A549 (cell line): ENCODE data around the gene INTS13. TPM values are rescaled to one million over a fixed set of nuclear protein-coding genes. Genes with fewer than 3 reads are reported as not detected.

Experiments
- ATAC-seq, 2 experiments: fragments of 200-7000 bp in 1 of 2; fragments of >200 bp in 1 of 2; cut with Nextera tagmentation in 1 of 2; cut with Tn5 transposase in 1 of 2; 3 replicates each; pipeline versions ENCODE4 v1.8.0 to v1.9.1; 2018 to 2020; ENCODE audit warnings: mild to moderate bottlenecking in 1 of 2, moderate library complexity in 1 of 2
- CTCF ChIA-PET: fragments of 300-600 bp; sonication (Branson Sonifier 250); formaldehyde crosslinking; extraction: SDS; loops from one replicate; lab custom pipeline; 2021; ENCODE audit warnings: antibody characterized with exemption, inconsistent platforms; lab: Yijun Ruan, JAX
- POLR2A ChIA-PET: fragments of 350-600 bp; formaldehyde crosslinking; extraction: SDS; loops from one replicate; lab custom pipeline; 2021; ENCODE audit warnings: antibody characterized with exemption, inconsistent platforms; lab: Yijun Ruan, JAX
- DNase-seq, 2 experiments: peaks; one replicate each; pipeline versions ENCODE4 v3.0.0 to v3.0.0-alpha.2; 2011 to 2016; ENCODE audit warnings: low read depth in 1 of 2, low spot score in 1 of 2
- FAIRE-seq: peaks from 2 replicates; lab custom pipeline; 2011; peaks lifted over from hg19 to GRCh38; lab: Jason Lieb, UNC
- H3K27ac ChIP-seq, 2 experiments: fragments of >200 bp; sonication (Bioruptor Twin); formaldehyde crosslinking; 3 replicates each; pipeline ENCODE4 v1.5.1; 2016 to 2017
- H3K4me1 ChIP-seq: fragments of >200 bp; sonication (Bioruptor Twin); formaldehyde crosslinking; 3 replicates; pipeline ENCODE4 v1.6.1; 2016
- H3K4me2 ChIP-seq: fragments of >200 bp; sonication (Bioruptor Twin); formaldehyde crosslinking; 3 replicates; pipeline ENCODE4 v1.6.1; 2016
- H3K4me3 ChIP-seq: fragments of >200 bp; sonication (Bioruptor Twin); formaldehyde crosslinking; 3 replicates; pipeline ENCODE4 v1.5.1; 2016
- H3K9me3 ChIP-seq: fragments of >200 bp; sonication (Bioruptor Twin); formaldehyde crosslinking; 3 replicates; pipeline ENCODE4 v1.6.1; 2016
- BCL3 ChIP-seq: fragments of >200 bp; sonication (Bioruptor Twin); formaldehyde crosslinking; IDR thresholded peaks from 3 replicates; pipeline ENCODE4 v1.6.1; 2016
- CBX2 ChIP-seq: fragments of 200-600 bp; sonication (generic); IDR thresholded peaks from 2 replicates; pipeline ENCODE4 v1.6.1; 2016; ENCODE audit warnings: low read depth, mild to moderate bottlenecking, borderline replicate concordance
- CBX8 ChIP-seq: fragments of 200-600 bp; sonication (generic); IDR thresholded peaks from 2 replicates; pipeline ENCODE4 v1.6.1; 2016
- CEBPB ChIP-seq, 2 experiments: fragments of >200 bp in 1 of 2; sonication (Bioruptor Twin) in 1 of 2; formaldehyde crosslinking in 1 of 2; IDR thresholded peaks; 2 replicates each; pipeline ENCODE4 v1.6.1; 2012 to 2016
- CTCF ChIP-seq: fragments of >200 bp; sonication (Bioruptor Twin); formaldehyde crosslinking; IDR thresholded peaks from 3 replicates; pipeline ENCODE4 v1.5.1; 2016
- EHF ChIP-seq: fragments of 250-450 bp; sonication (Bioruptor Pico); IDR thresholded peaks from 2 replicates; pipeline ENCODE4 v1.5.0; 2020; ENCODE audit warnings: mild to moderate bottlenecking
- ELK1 ChIP-seq: fragments of 150-350 bp; IDR thresholded peaks from 2 replicates; pipeline ENCODE4 v1.6.1; 2014; ENCODE audit warnings: low read depth, mild to moderate bottlenecking, low read length
- EP300 ChIP-seq, 2 experiments: fragments of >200 bp; sonication (Bioruptor Twin); formaldehyde crosslinking; IDR thresholded peaks; 2 replicates in 1 of 2; 3 replicates in 1 of 2; pipeline ENCODE4 v1.6.1; 2016 to 2017
- ESRRA ChIP-seq: fragments of 150-350 bp; IDR thresholded peaks from 2 replicates; pipeline ENCODE4 v1.6.1; 2014; ENCODE audit warnings: mild to moderate bottlenecking, low read length, borderline replicate concordance
- FOSB ChIP-seq: fragments of 250-450 bp; sonication (Bioruptor Pico); IDR thresholded peaks from 2 replicates; pipeline ENCODE4 v1.5.0; 2020; ENCODE audit warnings: mild to moderate bottlenecking, moderate library complexity
- FOXS1 ChIP-seq: fragments of 250-450 bp; sonication (Bioruptor Pico); IDR thresholded peaks from 2 replicates; pipeline ENCODE4 v1.5.0; 2020; ENCODE audit warnings: mild to moderate bottlenecking, moderate library complexity
- HMGXB4 ChIP-seq: fragments of 250-450 bp; sonication (Bioruptor Pico); IDR thresholded peaks from 2 replicates; pipeline ENCODE4 v1.5.0; 2021; ENCODE audit warnings: mild to moderate bottlenecking, moderate library complexity, borderline replicate concordance
- HOXB13 ChIP-seq: fragments of 250-450 bp; sonication (Bioruptor Pico); IDR thresholded peaks from 2 replicates; pipeline ENCODE4 v1.5.0; 2020; ENCODE audit warnings: low read depth, mild to moderate bottlenecking, moderate library complexity
- HOXB5 ChIP-seq: fragments of 250-450 bp; sonication (Bioruptor Pico); IDR thresholded peaks from 2 replicates; pipeline ENCODE4 v1.5.0; 2020; ENCODE audit warnings: mild to moderate bottlenecking, moderate library complexity
- JUN ChIP-seq, 2 experiments: fragments of >200 bp; sonication (Bioruptor Twin); formaldehyde crosslinking; IDR thresholded peaks; 2 replicates in 1 of 2; 3 replicates in 1 of 2; pipeline ENCODE4 v1.6.1; 2016 to 2017
- KDM5A ChIP-seq: fragments of 200-600 bp; sonication (generic); IDR thresholded peaks from 2 replicates; pipeline ENCODE4 v1.6.1; 2016; ENCODE audit warnings: antibody characterized with exemption, mild to moderate bottlenecking
- MAX ChIP-seq: IDR thresholded peaks from 2 replicates; pipeline ENCODE4 v1.6.1; 2012
- MAZ ChIP-seq: fragments of 150-350 bp; IDR thresholded peaks from 2 replicates; pipeline ENCODE4 v1.6.1; 2014; ENCODE audit warnings: antibody characterized with exemption, low read depth, low read length, borderline replicate concordance
- MYC ChIP-seq: IDR thresholded peaks from 2 replicates; pipeline ENCODE4 v1.6.1; 2012; ENCODE audit warnings: mild to moderate bottlenecking, inconsistent platforms, low read length, improper control_type of control experiment, borderline replicate concordance
- NR3C1 ChIP-seq: fragments of >200 bp; sonication (Bioruptor Twin); formaldehyde crosslinking; IDR thresholded peaks from 3 replicates; pipeline ENCODE4 v1.6.1; 2017
- PBX3 ChIP-seq: IDR thresholded peaks from 2 replicates; pipeline ENCODE4 v1.6.1; 2012
- PHF8 ChIP-seq: fragments of 200-600 bp; sonication (generic); IDR thresholded peaks from 2 replicates; pipeline ENCODE4 v1.6.1; 2016; ENCODE audit warnings: low read depth, mild to moderate bottlenecking, antibody characterized with exemption, moderate library complexity, borderline replicate concordance
- RARB ChIP-seq: fragments of 250-450 bp; sonication (Bioruptor Pico); IDR thresholded peaks from 2 replicates; pipeline ENCODE4 v1.8.0; 2021; ENCODE audit warnings: mild to moderate bottlenecking, moderate library complexity
- ZC3H11A ChIP-seq: fragments of 450-650 bp; IDR thresholded peaks from 2 replicates; pipeline ENCODE4 v1.6.1; 2014; ENCODE audit warnings: antibody characterized with exemption, mild to moderate bottlenecking
- WGBS: methylation state at CpG from one replicate; pipeline ENCODE4 v1.1.6; 2017; ENCODE audit errors: missing lambda C conversion rate; 5-methylcytosine and 5-hydroxymethylcytosine counted together
- polyA plus RNA-seq, 4 experiments: library from polyadenylated mRNA; depleted of rRNA in 3 of 4; stranded (reverse); fragments of >200 nt; fragmentation: RNase III in 1 of 4; extraction: RNeasy Plus Mini Kit Qiagen cat#74134 plus additional on column Dnase treatment in 1 of 4; gene quantifications; 2 replicates in 3 of 4; 3 replicates in 1 of 4; pipeline ENCODE4 v1.2.3, GENCODE V29; 2011 to 2017

INTS13 gene
- polyA plus RNA-seq, 2 of the 4 experiments (the other 2 are of a cell fraction): 34.9 to 71.7 TPM

- Histone ChIP-seq H3K4me1 (peaks cover 12% of the 10 kb centered on the region; the same call in 2 of the 3 replicates), H3K4me3 (no peak overlapping the region), H3K4me2 (no peak overlapping the region), H3K9me3 (no peaks in the 10 kb centered on the region), H3K27ac (no peak overlapping the region)
- FAIRE-seq (no peak), DNase-seq (no peak), ATAC-seq (no peak)
- CTCF ChIA-PET: interaction anchor here (1.0 to 6.1 kb wide), 3 partner anchors 12 to 36 kb away, joined by 3 to 46 read pairs (median 5); partner anchors contain the start of gene ITPR2
- POLR2A ChIA-PET: no interaction called here
- TF ChIP-seq ZC3H11A (no peak), MAX (no peak), HOXB13 (CRISPR knock-in tag) (no peak), EP300 (IDR thresholded peaks at IDR 0.05) (no peak), CTCF (no peak), CEBPB (IDR thresholded peaks at IDR 0.05) (no peak), CBX8 (no peak), NR3C1 (no peak), KDM5A (no peak), FOSB (CRISPR knock-in tag) (no peak), FOXS1 (CRISPR knock-in tag) (no peak), HMGXB4 (CRISPR knock-in tag) (no peak), PBX3 (no peak), CBX2 (no peak)
- WGBS: 84% methylated on average over 6 of the region's 6 CpGs
These were observed 68.7 kb downstream of the INTS13 start for GRCh38 chr12:26869104-26869494.

GRCh38 chr12:26868447-26869103 is 69.2 kb downstream of the INTS13 start:
- FAIRE-seq: no peak
- 90% methylated on average over 3 of the region's 3 CpGs for WGBS
- POLR2A ChIA-PET: no interaction called here
- no peak for TF ChIP-seq MYC
- no peak for TF ChIP-seq CTCF
- TF ChIP-seq HOXB5 (CRISPR knock-in tag): no peak
- TF ChIP-seq BCL3: no peak
- TF ChIP-seq PHF8: no peak
- TF ChIP-seq MAZ: no peak
- TF ChIP-seq RARB (CRISPR knock-in tag): no peak
- TF ChIP-seq JUN (IDR thresholded peaks at IDR 0.05): no peak
- no peak for TF ChIP-seq EHF (CRISPR knock-in tag)
- no peak for TF ChIP-seq ESRRA
- TF ChIP-seq FOSB (CRISPR knock-in tag): no peak
- no peak for TF ChIP-seq ELK1
- TF ChIP-seq HMGXB4 (CRISPR knock-in tag): no peak

More at GRCh38 chr12:26868447-26869103, 69.2 kb downstream of the INTS13 start:
- Histone ChIP-seq H3K27ac (no peak overlapping the region), H3K4me3 (no peak overlapping the region), H3K9me3 (no peaks in the 10 kb centered on the region), H3K4me1 (peaks cover 12% of the 10 kb centered on the region; the same call in 2 of the 3 replicates), H3K4me2 (no peak overlapping the region)
- ATAC-seq (no peak), DNase-seq (no peak)
- CTCF ChIA-PET: interaction anchor here (2.3 to 6.1 kb wide), 2 partner anchors 11 to 17 kb away, joined by 5 to 46 read pairs; no protein-coding TSS in a partner anchor
